ENCODE results near the gene CTBP2.

The CTBP2 gene

DNA sequence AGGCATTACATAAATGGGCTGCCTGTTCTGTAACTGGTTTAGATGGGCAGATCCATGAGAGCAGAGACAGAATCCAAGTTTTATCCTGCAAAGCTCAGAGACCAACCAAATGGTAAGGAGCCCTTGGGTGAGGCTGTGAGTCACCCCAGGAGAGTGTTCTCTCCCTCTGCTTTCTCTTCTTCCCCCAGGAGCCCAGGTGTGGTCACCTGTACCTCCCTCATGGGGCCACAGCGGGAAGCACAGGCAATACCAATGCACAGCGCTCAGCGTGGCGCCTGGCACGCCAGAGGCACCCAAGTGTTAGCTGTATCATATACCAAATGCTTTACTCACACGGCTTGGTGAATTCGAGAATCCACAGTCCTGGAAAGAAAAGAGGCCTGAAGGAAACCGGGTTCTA is 39.4 kb downstream of the CTBP2 start:
- no peak for DNase-seq

DNA sequence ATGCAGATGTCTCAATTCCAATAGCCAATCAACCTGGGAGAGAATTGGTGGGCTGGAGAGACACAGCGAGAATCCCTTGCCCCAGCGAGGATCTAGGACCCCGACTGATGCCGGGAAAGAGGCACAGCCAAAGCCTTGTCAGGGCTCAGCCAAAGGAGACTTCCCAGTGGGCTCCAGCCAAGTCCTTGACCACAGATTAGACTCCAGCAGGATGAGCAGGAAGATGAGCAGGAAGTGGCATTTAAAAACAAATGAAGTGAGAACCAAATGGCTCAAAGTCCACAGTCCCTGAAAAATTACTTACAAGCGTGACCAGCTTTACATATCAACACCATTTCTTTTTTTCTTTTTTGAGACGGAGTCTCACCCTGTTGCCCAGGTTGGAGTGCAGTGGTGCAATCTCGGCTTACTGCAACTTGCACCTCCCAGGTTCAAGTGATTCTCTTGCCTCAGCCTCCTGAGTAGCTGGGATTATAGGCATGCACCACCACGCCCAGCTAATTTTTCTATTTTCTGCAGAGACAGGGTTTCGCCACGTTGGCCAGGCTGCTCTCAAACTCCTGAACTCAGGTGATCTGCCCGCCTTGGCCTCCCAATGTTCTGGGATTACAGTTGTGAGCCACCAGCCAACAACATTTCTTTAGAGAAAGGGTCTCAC is 40.2 kb downstream of the CTBP2 start:
- DNase-seq, result no peak

GRCh38 chr10:125118701-125119100 is 41.7 kb downstream of the CTBP2 start:
- no peak for DNase-seq

- DNase-seq, result no peak
Measured at GRCh38 chr10:125118011-125118611, 42.3 kb downstream of the CTBP2 start.

GRCh38 chr10:125116652-125117310 is 43.6 kb downstream of the CTBP2 start:
- DNase-seq, result no peak

- no peak for DNase-seq
Measured at GRCh38 chr10:125116041-125116649, 44.2 kb downstream of the CTBP2 start.

DNA sequence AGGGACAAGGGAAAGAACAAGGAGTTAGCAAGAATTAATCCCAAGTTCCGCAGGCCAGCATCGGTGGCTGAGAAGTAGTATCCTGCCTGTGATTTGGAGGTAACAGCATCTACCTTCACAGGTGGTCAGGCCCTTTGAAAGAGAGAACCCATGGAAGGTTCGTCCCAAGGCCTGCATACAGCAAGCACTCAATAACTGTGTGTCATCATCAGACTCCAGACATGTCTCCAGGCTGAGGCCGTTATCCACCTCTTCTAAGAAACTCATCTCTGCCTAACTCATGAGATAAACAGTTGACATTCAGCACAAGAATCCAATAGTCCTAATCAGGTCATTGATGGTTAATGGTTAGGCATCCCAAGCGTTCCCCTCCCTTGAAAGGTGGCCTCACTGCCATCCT is 45.0 kb downstream of the CTBP2 start:
- DNase-seq, result no peak

DNA sequence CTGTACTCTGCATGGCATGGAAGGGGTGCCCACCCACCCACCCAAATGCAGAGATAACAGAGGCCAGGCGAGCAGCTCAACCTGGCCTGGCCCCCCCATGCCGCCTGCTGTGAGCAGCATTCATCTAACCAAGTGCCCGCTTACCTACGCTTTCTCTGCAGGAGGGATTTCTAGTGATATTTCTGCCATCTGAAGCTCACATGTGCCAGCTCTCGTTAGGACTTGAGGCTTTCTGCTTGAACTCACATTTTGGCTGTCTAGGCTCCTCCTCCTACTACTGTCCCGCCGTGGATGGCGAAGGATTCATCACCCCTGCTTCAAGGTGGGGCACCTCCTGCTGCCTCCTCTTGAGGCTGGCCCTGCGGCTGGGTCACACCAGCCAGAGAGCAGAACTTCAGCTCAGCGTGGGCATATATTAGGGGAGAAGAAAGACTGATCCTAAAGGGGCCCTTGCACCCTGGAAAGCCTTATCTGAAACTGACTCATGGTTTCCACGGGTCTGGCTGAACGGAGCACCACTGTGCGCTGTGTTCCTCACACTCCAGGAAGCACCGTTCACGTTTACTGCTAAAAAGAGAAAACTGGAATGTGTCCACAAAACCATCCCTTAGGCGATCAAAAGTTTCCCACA is 45.5 kb downstream of the CTBP2 start:
- no peak for DNase-seq

DNA sequence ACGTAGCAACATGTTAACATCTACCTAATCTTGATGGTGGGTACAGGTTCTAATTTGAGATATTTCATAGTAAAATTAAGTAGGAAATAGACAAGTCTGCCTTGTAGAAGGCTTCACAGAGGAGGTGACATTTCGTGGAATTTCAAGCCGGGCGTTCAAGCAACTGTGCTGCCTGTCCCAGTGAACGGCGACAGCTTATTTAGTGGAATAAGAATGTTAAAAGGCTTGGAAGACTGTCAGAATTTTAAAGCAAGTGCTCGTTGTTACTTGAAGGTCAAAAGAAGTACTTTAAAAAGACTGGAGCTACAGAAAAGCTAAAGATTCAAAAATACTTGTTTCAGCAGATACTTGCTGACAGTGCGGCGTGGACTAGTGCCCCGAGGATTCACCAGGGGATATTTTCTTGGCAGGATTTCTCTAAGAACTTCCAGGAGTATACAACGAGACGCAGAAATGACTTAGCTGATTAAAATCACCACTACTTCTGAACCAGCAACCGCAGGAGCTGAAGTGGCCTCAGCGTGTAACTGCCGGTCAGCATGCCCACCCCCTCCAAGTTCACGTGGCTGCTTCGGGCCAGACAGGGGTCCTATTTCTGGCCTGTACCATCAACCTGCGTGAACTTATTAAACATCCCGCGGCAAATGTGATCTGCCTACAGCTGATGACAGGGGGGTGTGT is 46.5 kb downstream of the CTBP2 start:
- no peak for DNase-seq

DNA sequence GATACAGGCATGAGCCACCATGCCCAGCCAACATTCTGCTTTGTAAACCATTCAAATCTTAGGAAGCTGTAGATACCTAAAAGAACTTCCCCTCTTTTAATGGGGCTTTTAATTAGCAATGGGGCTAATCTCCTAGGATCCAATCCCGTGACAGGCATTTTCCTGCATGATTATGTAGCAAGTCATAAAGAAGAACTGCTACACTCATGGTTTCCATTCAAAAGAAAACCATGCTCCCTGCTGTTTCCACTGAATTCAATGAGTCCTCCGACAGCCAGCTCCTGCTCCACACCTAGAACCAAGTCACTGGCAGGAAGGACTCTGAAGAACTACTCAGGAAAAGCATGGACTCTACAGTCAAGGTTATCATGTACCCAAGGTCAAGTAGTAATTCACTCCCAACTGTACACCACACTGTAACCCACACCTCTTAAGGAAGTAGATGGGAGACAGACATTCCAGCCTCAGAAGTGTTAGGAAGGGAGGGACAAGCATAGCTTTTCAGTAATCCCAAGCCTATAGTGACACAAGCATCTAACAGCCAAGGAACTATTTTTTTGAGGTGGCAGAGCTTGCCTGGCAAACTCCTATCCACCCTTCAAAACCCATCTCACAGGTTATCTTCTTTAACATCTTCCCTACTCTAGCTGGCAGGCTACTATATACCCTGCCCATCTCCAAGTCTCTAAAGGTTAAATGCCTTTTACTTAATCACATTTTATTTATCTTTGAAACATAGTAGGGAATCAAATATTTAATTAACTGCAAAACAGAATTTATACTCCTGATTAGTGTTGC is 47.5 kb downstream of the CTBP2 start:
- DNase-seq, result no peak

DNA sequence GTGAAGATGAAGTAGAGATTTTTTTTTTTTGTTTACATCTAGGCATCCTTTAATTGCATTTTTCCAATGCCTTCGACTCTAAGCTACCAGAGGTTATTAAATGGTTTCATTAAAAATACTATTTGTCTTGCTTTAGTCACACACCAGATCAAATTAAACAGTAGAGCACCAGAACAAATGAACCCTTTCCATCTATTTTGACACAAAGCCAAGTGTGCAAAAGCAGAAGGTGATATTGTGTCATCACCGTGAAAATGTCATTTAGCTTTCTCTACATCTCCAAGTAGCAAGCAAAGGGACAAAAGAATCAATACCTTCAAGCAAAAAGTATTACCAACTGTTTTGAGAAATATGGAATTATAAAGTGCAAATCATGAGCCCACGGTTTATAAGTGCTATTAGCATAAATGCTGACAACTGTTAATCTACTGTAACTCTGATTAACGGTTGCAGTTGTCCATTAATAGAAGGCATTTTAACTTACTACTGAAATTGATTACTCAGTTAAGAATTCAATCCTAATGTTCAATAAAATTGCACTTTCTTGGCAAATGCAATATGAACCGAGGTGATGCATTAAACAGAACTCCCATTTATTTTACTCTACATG is 49.1 kb downstream of the CTBP2 start:
- DNase-seq, result no peak

- no peak for DNase-seq
Measured at GRCh38 chr10:125107965-125108580, 52.3 kb downstream of the CTBP2 start.

GRCh38 chr10:125107166-125107949 is 53.0 kb downstream of the CTBP2 start:
- DNase-seq, result no peak

DNA sequence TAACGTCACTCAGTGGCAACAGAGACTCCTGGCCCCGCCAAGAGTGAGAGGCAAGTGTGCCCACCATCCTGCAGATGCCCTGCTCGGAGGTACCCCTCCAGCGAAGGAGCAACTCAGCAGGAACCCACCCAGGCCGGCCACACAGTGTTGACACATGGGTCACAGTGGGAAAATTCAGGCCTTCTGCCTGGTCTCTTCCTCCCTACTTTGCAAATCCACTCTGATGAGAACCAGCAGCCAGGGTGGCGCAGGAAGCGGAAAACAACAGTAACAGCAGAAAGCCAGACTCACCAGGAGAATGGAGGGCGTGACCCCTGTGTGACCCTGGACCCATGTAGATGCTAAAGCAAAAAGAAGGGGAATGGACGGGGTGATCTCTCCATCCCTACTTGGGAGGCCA is 53.8 kb downstream of the CTBP2 start:
- no peak for DNase-seq

GRCh38 chr10:125105706-125106255 is 54.6 kb downstream of the CTBP2 start:
- no peak for DNase-seq

GRCh38 chr10:125105155-125105554 is 55.2 kb downstream of the CTBP2 start:
- DNase-seq, result no peak

DNA sequence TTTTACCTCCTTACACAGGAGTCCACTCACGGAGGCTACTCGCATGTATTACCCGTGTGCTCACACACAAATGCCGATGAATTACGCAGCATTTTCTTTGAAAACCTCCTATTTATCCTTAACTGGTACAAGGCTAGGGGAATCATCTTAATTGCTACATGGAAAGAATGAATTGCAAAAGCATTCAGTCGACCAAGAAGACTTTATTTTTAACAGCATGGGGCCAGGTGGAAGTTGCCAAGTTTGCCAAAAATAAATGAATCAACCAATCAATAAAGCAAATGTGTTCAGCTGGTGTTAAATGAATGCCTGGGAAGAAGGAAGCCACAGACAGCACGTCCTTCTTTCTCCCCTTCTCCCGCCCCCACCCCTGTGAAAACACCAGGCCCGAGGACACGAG is 55.8 kb downstream of the CTBP2 start:
- no peak for DNase-seq

GRCh38 chr10:125103924-125104323 is 56.4 kb downstream of the CTBP2 start:
- DNase-seq, result no peak

- no peak for DNase-seq
Measured at GRCh38 chr10:125103466-125103865, 56.9 kb downstream of the CTBP2 start.

DNA sequence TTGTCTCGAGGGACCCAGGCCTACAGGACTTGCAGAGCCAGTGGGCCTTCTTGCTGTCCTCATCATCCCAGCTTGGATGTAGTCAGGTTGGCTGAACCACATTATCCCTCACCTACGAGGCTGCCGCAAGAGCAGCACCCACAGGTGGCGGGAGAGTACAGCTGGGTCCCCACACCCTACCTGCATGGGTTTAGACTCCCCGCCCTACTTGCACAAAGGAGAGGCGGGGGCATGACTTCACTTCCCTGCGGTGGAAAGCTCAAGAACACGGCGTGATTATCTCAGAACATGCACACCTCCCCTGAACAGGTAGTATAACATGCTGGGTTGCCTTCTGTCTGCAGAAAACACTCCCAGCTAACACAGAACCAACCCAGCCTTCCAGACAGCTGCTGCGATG is 57.5 kb downstream of the CTBP2 start:
- no peak for DNase-seq
